Measurements from ENCODE around the gene THEM4. TPM values are rescaled to one million over a fixed set of nuclear protein-coding genes. Genes with fewer than 3 reads are reported as not detected.
"Not testable (repeated sequence)": the region's sequence is repeated elsewhere in the genome, so short reads cannot be mapped to it uniquely, and the experiment has no call there.

THEM4 gene
- total and polyA plus RNA-seq, 2 donors (not counting 1 experiment from before 2014, with no cell fraction given) = 15.0 to 16.1 TPM

GRCh38 chr1:151875419-151876097, 33.8 kb downstream of the THEM4 start:
- no peaks in the 10 kb centered on the region for H3K4me1 Mint-ChIP-seq
- no peaks in the 10 kb centered on the region for H3K27me3 Mint-ChIP-seq
- no peak overlapping the region for H3K27ac Mint-ChIP-seq
- H3K27me3 ChIP-seq (replicated peaks in 1 of 4; ENCODE audit: control extremely low read depth in 1 of 4, control insufficient read depth in 3 of 4, insufficient read depth in 4 of 4, low read length in 3 of 4) = no peaks in the 10 kb centered on the region
- intact Hi-C loops (cut with micrococcal nuclease) = no loop called here
- no peak overlapping the region for H3K4me3 ChIP-seq (ENCODE audit: control extremely low read depth in 1 of 5, extremely low read depth in 1 of 5, insufficient read depth in 1 of 5, low read depth in 2 of 5, low read length in 4 of 5)
- no peaks in the 10 kb centered on the region for H4K20me1 ChIP-seq (ENCODE audit: control insufficient read depth, insufficient read depth, low read length, poor library complexity, severe bottlenecking)
- POLR2A ChIA-PET = no interaction called here
- no peaks in the 10 kb centered on the region for H3K4me1 ChIP-seq (ENCODE audit: control insufficient read depth in 2 of 2, insufficient read depth in 2 of 2, low read length in 2 of 2)
- no peak overlapping the region for H3K4me2 ChIP-seq (replicated peaks; ENCODE audit: low read depth, low read length, poor library complexity, severe bottlenecking)
- H3K79me2 ChIP-seq (ENCODE audit: control insufficient read depth, insufficient read depth, low read length) = no peaks in the 10 kb centered on the region
- H3K9ac ChIP-seq (ENCODE audit: low read length) = no peak overlapping the region
- DNase-seq = no peak
- no peak overlapping the region for H2AFZ ChIP-seq (ENCODE audit: insufficient read depth, low read depth, low read length, poor library complexity, severe bottlenecking)
- CTCF ChIA-PET = interaction anchor here (0.7 kb wide), 1 partner anchor 179 kb away, joined by 3 read pairs; no protein-coding TSS in a partner anchor
- H3K9me3 ChIP-seq (ENCODE audit: control extremely low read depth in 1 of 3, control insufficient read depth in 2 of 3, insufficient read depth in 1 of 3, low read length in 2 of 3) = no peaks in the 10 kb centered on the region
- TF ChIP-seq CTCF (IDR thresholded peaks at IDR 0.05) (no peak), EZH2 (IDR thresholded peaks at IDR 0.05; ENCODE audit: borderline replicate concordance, insufficient read depth, low read depth, low read length, poor library complexity, severe bottlenecking) (no peak)
- no peak overlapping the region for H3K27ac ChIP-seq (ENCODE audit: low read length in 2 of 2)
- ATAC-seq (ENCODE audit: low read depth) = no peak
- no peak overlapping the region for H3K4me3 Mint-ChIP-seq
- WGBS (ENCODE audit: insufficient coverage) = no CpG with 5 or more reads among the region's 1 CpG
- H3K36me3 ChIP-seq (replicated peaks in 1 of 2; ENCODE audit: control extremely low read depth in 1 of 2, control insufficient read depth in 1 of 2, extremely low read depth in 1 of 2, insufficient read depth in 2 of 2, low read length in 1 of 2) = peaks cover 0 to 6% of the 10 kb centered on the region in 2 experiments
- no peaks in the 10 kb centered on the region for H3K9me3 Mint-ChIP-seq (ENCODE audit: insufficient read depth)

GRCh38 chr1:151872776-151873175, 36.5 kb downstream of the THEM4 start:
- H3K9me3 ChIP-seq (ENCODE audit: control extremely low read depth in 1 of 3, control insufficient read depth in 2 of 3, insufficient read depth in 1 of 3, low read length in 2 of 3); H3K4me3 Mint-ChIP-seq; H3K27me3 ChIP-seq (replicated peaks in 1 of 4; ENCODE audit: control extremely low read depth in 1 of 4, control insufficient read depth in 3 of 4, insufficient read depth in 4 of 4, low read length in 3 of 4); H3K4me1 ChIP-seq (ENCODE audit: control insufficient read depth in 2 of 2, insufficient read depth in 2 of 2, low read length in 2 of 2); H3K79me2 ChIP-seq (ENCODE audit: control insufficient read depth, insufficient read depth, low read length); intact Hi-C loops (cut with micrococcal nuclease); H3K27ac ChIP-seq (ENCODE audit: low read length in 2 of 2); ATAC-seq (ENCODE audit: low read depth); CTCF ChIA-PET; H3K9me3 Mint-ChIP-seq (ENCODE audit: insufficient read depth); H3K36me3 ChIP-seq (replicated peaks in 1 of 2; ENCODE audit: control extremely low read depth in 1 of 2, control insufficient read depth in 1 of 2, extremely low read depth in 1 of 2, insufficient read depth in 2 of 2, low read length in 1 of 2); H3K27ac Mint-ChIP-seq; H3K4me2 ChIP-seq (replicated peaks; ENCODE audit: low read depth, low read length, poor library complexity, severe bottlenecking); POLR2A ChIA-PET; H3K4me1 Mint-ChIP-seq; H2AFZ ChIP-seq (ENCODE audit: insufficient read depth, low read depth, low read length, poor library complexity, severe bottlenecking); DNase-seq; H3K27me3 Mint-ChIP-seq; H3K4me3 ChIP-seq (ENCODE audit: control extremely low read depth in 1 of 5, extremely low read depth in 1 of 5, insufficient read depth in 1 of 5, low read depth in 2 of 5, low read length in 4 of 5); H3K9ac ChIP-seq (ENCODE audit: low read length); H4K20me1 ChIP-seq (ENCODE audit: control insufficient read depth, insufficient read depth, low read length, poor library complexity, severe bottlenecking): not testable (repeated sequence)
- WGBS (ENCODE audit: insufficient coverage) = 23% methylated on average over 5 of the region's 9 CpGs

Data from B cell (primary cell).